GM12892 (cell line): Measurements from ENCODE around the gene IL5.

Experiments
- POLR2A ChIP-seq: IDR thresholded peaks from 2 replicates; pipeline ENCODE4 v1.6.1; 2011; ENCODE audit warnings: low read depth, low read length, control low read depth
- POLR2AphosphoS5 ChIP-seq: IDR thresholded peaks from 2 replicates; pipeline ENCODE4 v1.6.1; 2011; ENCODE audit warnings: low read depth, low read length, control low read depth
- TAF1 ChIP-seq: IDR thresholded peaks from 2 replicates; pipeline ENCODE4 v1.6.1; 2011; ENCODE audit warnings: low read depth, mild to moderate bottlenecking, control low read depth, low read length, borderline replicate concordance

- TF ChIP-seq POLR2AphosphoS5 (no peak), POLR2A (no peak), TAF1 (no peak)
These were observed 16.3 kb downstream of the IL5 start for GRCh38 chr5:132526974-132527564.
